GM21447 (cell line): ENCODE results near the gene PLA2G4F.
"Not testable (repeated sequence)": the region's sequence is repeated elsewhere in the genome, so short reads cannot be mapped to it uniquely, and the experiment has no call there.

Source experiments
- ATAC-seq: cut with Tn5 transposase; IDR thresholded peaks from one replicate; pipeline ENCODE4 v1.9.1; 2021; ENCODE audit not compliant: unreplicated experiment

PLA2G4F gene

GRCh38 chr15:42104095-42104891 is 52.1 kb downstream of the PLA2G4F start:
- ATAC-seq: no peak

DNA sequence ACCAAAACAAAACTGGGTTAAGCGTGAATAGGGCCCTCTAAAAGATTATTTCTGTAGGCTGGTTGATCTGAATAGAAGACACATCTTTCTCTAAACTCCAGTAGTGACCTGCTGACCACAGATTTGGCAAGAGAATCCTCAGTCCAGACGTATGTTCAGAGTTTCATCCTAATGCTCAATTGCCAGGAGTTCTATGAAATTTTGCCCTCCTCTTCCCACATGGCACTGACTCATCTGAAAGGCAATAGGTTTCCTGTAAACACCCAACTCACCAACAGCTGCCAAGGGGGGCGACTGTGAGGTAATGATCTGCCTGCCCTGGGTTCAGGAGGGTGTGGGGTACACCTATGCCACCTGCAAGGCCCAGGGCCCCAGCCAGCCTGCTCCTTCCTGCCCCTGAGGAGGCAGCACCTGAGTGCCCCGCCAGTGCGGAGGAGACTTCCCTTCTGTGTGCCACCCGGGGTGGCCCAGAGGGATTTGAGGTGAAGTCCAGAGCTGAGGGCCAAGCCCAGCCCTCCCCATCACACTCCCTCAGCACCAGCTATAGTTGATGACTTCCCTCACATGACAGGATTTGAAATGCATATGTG is 53.7 kb downstream of the PLA2G4F start:
- no peak for ATAC-seq

DNA sequence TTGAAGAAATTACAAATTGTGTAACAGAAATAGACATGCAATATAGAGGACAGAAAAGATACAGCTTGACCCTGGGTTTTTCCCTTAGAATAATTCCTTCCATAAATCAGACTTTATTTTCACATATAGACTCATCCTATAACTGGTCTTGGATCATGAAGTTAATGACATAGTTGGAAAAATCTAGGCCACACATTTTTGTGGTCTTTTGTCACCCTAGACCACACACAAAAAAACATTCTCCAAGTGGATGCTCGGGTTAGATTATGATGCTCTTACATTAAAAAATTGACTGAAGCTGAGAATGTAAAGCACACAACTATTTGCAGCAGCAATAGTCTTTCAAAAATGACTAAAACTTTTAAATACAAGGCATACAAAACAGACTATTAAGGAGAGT is 54.6 kb downstream of the PLA2G4F start:
- ATAC-seq: no peak

DNA sequence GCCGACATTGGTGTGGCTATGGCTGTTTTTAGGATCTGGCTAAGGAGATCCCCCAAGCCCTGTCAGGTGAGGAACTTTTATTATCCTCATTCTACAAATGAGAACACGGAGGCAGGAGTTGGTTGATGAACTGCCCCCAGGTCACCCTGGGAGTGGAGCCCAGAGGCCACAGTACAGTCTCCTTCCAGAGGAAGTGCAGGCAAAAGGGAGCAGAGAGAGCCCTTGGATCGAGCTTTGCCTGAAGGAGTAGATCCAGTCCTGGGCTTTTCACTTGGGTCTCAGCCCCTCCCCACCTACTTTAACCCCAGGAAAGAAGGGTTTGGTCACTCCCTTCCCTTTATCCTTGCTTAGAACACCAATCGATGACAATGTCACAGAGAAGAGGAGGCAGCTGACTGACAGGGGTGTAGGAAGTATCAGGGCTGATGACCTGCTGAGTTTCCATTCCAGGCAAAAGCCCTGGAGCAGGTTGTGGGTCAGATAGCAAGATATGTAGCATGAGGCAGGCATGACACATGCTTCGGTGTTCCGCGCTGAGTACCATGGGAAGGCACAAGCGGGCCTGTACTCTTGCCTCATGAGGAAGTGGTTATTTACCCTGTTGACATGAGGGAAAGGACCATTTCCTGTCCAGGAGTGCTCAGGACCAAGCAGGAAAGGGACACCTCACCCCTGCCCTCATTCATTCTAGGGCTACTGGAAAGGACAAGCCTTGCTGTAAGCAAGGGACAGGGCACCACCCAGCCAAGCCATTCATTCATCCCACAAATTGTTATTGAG is 56.2 kb downstream of the PLA2G4F start:
- ATAC-seq: no peak

DNA sequence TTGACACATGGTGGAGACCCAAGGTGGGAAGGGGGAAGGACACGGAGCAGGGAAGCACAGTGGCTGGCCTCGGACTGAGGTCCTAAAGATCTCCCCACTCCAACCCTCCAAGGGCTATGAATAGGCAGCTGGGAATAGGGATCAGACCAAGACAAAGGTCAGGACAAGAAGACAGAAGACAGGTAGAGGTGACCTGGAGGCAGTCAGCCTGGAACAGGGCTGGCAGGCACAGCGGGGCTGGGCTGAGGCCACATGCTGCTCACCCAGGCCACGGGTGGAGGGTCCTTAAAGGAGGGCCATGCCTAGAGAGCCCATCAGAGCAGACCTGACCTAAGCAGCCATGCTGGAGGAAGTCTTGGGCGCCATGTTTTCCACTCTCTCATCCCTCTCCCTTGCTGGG is 59.4 kb downstream of the PLA2G4F start:
- ATAC-seq: no peak

DNA sequence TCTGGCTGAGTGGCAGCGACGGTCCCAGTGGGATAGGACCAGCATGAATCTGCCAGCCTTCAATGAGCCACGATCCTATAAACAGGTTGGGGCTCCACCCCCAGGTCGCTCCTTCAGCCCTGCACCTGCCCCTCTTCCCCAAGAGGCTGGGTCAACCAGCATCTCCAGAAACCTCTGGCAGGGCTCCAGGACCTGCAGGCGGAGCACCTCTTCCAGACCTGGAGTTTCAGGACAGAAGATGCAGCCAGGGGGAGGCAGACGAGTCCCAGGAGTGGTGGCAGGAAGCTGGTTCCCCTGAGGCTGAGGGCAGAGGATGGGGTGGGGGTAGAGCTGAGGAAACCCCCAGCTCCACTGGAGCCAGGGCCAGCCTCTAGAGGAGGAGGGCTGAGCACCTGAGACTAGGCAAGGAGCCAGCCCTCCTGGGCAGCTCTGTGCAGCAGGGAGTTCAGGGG is 61.9 kb downstream of the PLA2G4F start, which contains the start of gene PLA2G4D:
TSS of gene PLA2G4D (minus strand) at position 51 of the 452 bp plus-strand sequence. CDS start 103 bp downstream, outside the sequence.
- no peak for ATAC-seq

- no peak for ATAC-seq
Measured at GRCh38 chr15:42093966-42094365, 62.5 kb downstream of the PLA2G4F start.

DNA sequence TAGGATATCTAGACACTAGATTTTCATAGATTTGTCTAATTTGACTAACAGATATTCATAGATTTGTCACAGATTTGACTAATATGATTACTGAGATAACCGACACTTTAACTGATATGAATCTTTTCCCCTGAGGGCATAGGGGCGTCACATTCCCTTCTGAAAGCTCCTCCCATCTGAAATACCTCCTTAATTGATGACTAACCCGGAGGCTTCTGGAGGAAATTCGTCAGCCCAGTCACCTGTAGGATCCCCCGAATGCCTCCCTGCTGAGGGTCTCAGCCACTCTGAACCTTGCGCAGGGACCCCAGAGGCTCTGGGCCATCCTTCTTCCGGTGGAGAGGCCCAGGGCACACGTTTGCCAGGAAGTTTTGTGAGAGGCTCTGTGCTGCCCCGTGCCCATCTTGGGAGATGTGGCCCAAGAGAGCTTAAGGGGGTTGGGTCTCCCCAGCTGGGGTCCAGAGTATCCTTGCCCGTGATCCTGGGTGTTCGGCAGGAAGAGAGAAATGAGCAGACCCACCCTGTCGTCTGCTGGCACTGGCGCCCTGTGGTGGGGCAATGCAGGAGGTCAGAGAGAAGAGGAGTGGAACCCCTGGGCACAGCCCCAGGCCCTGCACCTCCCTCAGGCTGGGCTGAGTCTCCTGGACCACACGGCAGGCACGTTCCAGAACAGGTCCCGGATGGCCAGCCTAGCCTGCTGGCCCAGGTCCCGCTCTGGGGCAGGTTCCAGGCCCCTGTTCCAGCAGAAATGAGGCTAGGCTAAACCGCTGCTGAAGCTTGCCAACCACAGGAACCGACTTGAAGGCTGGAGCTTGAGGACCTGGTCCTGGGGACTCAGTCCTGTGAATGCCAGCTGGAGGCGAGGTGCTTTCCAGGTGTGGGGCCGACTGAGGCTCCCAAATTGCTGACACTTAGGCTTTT is 63.8 kb downstream of the PLA2G4F start:
- no peak for ATAC-seq

- ATAC-seq: not testable (repeated sequence)
Measured at GRCh38 chr15:42091753-42092397, 64.6 kb downstream of the PLA2G4F start.

DNA sequence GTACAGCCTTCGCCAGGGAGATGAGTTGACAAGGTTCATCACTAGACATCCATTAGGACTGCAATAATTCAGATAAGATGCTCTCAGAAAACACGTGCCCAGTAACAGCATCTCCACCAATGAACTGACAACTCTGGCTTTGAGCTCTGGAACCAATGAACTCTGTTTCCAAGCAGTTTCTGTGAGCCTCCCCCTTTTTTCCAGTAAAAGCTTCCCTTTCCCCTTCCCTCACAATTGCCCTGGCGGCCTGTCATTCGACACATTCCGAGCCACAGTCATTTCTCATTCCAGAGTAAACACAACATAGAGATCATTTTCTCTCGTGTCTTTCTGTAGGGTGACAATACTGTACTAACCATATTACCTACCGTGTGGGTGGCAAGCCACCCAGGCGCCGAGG is 65.7 kb downstream of the PLA2G4F start:
- ATAC-seq: no peak

DNA sequence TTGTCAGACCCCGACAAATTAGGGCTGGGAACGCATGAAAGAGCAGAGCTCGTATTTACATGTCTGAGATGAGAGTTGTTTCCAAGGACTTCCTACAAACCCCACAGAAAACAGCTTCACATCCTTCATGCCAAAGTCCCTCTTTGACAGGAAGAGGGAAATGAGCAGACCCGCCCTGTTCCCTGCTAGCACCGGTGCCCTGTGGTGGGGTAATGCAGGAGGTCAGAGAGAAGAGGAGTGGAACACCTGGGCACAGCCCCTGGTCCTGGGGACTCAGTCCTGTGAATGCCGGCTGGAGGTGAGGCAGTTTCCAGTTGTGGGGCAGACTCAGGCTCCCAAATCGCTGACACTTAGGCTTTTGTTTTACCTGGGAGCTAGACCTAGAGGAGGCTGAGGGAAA is 66.1 kb downstream of the PLA2G4F start:
- ATAC-seq: no peak

DNA sequence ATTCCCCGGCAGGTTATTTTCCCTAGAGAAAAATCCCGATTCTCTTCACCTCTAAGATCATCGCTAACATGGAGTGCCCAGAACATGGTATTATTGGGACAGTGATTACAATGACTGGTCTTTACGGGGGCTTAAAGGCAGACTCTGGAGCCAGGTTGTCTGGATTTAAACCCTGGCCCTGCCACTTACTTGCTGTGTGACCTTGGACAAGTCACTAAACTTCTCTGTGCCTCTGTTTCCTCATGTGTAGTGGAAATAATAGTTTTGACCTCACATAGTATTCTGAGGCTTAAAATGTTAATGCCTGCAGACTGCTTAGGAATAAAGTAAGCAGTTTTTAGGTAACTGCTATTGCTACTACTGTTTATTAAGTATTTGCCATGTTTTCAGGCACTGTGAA is 66.5 kb downstream of the PLA2G4F start:
- no peak for ATAC-seq
